H1 (cell line): ENCODE measurements around the gene PDIA6. TPM values are rescaled to one million over a fixed set of nuclear protein-coding genes. Genes with fewer than 3 reads are reported as not detected.

Experiments used
- EGR1 ChIP-seq: IDR thresholded peaks from 2 replicates; pipeline ENCODE4 v1.6.1; 2011; ENCODE audit warnings: low read depth, low read length, borderline replicate concordance
- EZH2 ChIP-seq: fragments of 200-600 bp; sonication (generic); IDR thresholded peaks from 2 replicates; pipeline ENCODE4 v1.7.1; 2012; ENCODE audit warnings: low read depth, mild to moderate bottlenecking, moderate library complexity, low read length, inconsistent platforms; ENCODE audit not compliant: severe bottlenecking
- HDAC2 ChIP-seq, 2 experiments: fragments of 300-600 bp in 1 of 2; sonication (generic) in 1 of 2; IDR thresholded peaks; 2 replicates each; pipeline ENCODE4 v1.6.1; 2011 to 2012; ENCODE audit warnings: low read depth in 2 of 2, low read length in 2 of 2, mild to moderate bottlenecking in 2 of 2, moderate library complexity in 2 of 2, borderline replicate concordance in 1 of 2, inconsistent platforms in 1 of 2
- RAD21 ChIP-seq, 2 experiments: IDR thresholded peaks in 1 of 2; conservative IDR thresholded peaks in 1 of 2; 2 replicates each; pipeline ENCODE4 v1.6.1; 2011; ENCODE audit warnings: low read depth in 2 of 2, low read length in 2 of 2, improper control_type of control experiment in 1 of 2, inconsistent platforms in 1 of 2, mild to moderate bottlenecking in 1 of 2, moderate library complexity in 1 of 2
- SIX5 ChIP-seq: IDR thresholded peaks from 2 replicates; pipeline ENCODE4 v1.6.1; 2011; ENCODE audit warnings: mild to moderate bottlenecking, low read depth, low read length
- SP1 ChIP-seq: IDR thresholded peaks from 2 replicates; pipeline ENCODE4 v1.6.1; 2011; ENCODE audit warnings: low read depth, low read length
- TAF7 ChIP-seq: optimal IDR thresholded peaks from 2 replicates; pipeline ENCODE3; 2011; ENCODE audit warnings: low read depth, mild to moderate bottlenecking, inconsistent platforms, low read length, moderate library complexity, borderline replicate concordance
- ZNF274 ChIP-seq: IDR thresholded peaks from 2 replicates; pipeline ENCODE4 v1.7.0; 2012; ENCODE audit warnings: low read length, borderline replicate concordance; ENCODE audit errors: extremely low read depth
- polyA plus RNA-seq, 7 experiments: library from polyadenylated mRNA; depleted of rRNA in 3 of 7; stranded (reverse) in 5 of 7; unstranded in 2 of 7; fragments of >200 nt in 5 of 7; fragments of 200-250 nt in 2 of 7; gene quantifications; 1 replicate in 5 of 7; 2 replicates in 1 of 7; 4 replicates in 1 of 7; pipeline versions ENCODE4 v1.2.1 to v1.2.3, GENCODE V29; 2011 to 2013; ENCODE audit warnings: missing spikeins in 2 of 7, mixed read lengths in 2 of 7
- total RNA-seq: library from RNA; stranded (reverse); fragmentation: NEBNext Ultra II Directional; extraction: Animal tissue kit (Norgen Biotek cat#: 25700); gene quantifications from 2 replicates; pipeline ENCODE4 v1.2.1, GENCODE V29; 2021
- TF ChIP-seq, protein P1 (sequence below): fragments of 300-600 bp; sonication (generic); IDR thresholded peaks from 2 replicates; pipeline ENCODE4 v1.7.1; 2012; ENCODE audit warnings: low read length, moderate library complexity, mild to moderate bottlenecking, inconsistent platforms; ENCODE audit not compliant: insufficient replicate concordance
- TF ChIP-seq, protein P2 (sequence below): IDR thresholded peaks from 2 replicates; pipeline ENCODE4 v1.6.1; 2011; ENCODE audit warnings: low read length, improper control_type of control experiment

Gene PDIA6
- total and polyA plus RNA-seq, 2 of the 8 experiments (the other 6 are each of a cell fraction or from before 2014, with no cell fraction given): 181 to 384 TPM

DNA sequence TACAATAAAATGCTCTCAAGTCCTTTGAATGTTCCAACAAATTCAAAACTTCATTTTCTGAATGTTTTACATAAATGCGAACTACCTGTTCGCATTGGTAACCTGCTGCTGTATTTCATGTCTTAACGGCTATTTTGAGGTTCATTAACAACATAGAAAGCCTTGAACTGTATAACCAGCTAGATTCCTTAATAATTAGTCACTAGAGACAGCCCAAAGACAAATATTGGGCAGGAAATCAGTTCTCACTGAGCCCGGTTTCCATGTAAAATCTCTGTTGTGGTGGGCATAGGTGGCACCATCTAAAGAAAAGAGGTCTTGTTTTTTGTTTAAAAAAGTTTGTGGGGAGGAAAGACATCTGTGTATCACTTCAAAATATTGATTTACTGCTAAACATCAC is 29.2 kb downstream of the PDIA6 start (continued):
- TF ChIP-seq, protein P1, sequence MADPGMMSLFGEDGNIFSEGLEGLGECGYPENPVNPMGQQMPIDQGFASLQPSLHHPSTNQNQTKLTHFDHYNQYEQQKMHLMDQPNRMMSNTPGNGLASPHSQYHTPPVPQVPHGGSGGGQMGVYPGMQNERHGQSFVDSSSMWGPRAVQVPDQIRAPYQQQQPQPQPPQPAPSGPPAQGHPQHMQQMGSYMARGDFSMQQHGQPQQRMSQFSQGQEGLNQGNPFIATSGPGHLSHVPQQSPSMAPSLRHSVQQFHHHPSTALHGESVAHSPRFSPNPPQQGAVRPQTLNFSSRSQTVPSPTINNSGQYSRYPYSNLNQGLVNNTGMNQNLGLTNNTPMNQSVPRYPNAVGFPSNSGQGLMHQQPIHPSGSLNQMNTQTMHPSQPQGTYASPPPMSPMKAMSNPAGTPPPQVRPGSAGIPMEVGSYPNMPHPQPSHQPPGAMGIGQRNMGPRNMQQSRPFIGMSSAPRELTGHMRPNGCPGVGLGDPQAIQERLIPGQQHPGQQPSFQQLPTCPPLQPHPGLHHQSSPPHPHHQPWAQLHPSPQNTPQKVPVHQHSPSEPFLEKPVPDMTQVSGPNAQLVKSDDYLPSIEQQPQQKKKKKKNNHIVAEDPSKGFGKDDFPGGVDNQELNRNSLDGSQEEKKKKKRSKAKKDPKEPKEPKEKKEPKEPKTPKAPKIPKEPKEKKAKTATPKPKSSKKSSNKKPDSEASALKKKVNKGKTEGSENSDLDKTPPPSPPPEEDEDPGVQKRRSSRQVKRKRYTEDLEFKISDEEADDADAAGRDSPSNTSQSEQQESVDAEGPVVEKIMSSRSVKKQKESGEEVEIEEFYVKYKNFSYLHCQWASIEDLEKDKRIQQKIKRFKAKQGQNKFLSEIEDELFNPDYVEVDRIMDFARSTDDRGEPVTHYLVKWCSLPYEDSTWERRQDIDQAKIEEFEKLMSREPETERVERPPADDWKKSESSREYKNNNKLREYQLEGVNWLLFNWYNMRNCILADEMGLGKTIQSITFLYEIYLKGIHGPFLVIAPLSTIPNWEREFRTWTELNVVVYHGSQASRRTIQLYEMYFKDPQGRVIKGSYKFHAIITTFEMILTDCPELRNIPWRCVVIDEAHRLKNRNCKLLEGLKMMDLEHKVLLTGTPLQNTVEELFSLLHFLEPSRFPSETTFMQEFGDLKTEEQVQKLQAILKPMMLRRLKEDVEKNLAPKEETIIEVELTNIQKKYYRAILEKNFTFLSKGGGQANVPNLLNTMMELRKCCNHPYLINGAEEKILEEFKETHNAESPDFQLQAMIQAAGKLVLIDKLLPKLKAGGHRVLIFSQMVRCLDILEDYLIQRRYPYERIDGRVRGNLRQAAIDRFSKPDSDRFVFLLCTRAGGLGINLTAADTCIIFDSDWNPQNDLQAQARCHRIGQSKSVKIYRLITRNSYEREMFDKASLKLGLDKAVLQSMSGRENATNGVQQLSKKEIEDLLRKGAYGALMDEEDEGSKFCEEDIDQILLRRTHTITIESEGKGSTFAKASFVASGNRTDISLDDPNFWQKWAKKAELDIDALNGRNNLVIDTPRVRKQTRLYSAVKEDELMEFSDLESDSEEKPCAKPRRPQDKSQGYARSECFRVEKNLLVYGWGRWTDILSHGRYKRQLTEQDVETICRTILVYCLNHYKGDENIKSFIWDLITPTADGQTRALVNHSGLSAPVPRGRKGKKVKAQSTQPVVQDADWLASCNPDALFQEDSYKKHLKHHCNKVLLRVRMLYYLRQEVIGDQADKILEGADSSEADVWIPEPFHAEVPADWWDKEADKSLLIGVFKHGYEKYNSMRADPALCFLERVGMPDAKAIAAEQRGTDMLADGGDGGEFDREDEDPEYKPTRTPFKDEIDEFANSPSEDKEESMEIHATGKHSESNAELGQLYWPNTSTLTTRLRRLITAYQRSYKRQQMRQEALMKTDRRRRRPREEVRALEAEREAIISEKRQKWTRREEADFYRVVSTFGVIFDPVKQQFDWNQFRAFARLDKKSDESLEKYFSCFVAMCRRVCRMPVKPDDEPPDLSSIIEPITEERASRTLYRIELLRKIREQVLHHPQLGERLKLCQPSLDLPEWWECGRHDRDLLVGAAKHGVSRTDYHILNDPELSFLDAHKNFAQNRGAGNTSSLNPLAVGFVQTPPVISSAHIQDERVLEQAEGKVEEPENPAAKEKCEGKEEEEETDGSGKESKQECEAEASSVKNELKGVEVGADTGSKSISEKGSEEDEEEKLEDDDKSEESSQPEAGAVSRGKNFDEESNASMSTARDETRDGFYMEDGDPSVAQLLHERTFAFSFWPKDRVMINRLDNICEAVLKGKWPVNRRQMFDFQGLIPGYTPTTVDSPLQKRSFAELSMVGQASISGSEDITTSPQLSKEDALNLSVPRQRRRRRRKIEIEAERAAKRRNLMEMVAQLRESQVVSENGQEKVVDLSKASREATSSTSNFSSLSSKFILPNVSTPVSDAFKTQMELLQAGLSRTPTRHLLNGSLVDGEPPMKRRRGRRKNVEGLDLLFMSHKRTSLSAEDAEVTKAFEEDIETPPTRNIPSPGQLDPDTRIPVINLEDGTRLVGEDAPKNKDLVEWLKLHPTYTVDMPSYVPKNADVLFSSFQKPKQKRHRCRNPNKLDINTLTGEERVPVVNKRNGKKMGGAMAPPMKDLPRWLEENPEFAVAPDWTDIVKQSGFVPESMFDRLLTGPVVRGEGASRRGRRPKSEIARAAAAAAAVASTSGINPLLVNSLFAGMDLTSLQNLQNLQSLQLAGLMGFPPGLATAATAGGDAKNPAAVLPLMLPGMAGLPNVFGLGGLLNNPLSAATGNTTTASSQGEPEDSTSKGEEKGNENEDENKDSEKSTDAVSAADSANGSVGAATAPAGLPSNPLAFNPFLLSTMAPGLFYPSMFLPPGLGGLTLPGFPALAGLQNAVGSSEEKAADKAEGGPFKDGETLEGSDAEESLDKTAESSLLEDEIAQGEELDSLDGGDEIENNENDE: no peak
- no peak for TF ChIP-seq ZNF274
- TF ChIP-seq EGR1: no peak
- no peak for TF ChIP-seq SP1
- TF ChIP-seq SIX5: no peak
- TF ChIP-seq, protein P2, sequence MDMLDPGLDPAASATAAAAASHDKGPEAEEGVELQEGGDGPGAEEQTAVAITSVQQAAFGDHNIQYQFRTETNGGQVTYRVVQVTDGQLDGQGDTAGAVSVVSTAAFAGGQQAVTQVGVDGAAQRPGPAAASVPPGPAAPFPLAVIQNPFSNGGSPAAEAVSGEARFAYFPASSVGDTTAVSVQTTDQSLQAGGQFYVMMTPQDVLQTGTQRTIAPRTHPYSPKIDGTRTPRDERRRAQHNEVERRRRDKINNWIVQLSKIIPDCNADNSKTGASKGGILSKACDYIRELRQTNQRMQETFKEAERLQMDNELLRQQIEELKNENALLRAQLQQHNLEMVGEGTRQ: no peak
- no peak for TF ChIP-seq EZH2
- TF ChIP-seq TAF7: no peak
- no peak for TF ChIP-seq RAD21 (IDR thresholded peaks at IDR 0.05 in 1 of 2, conservative IDR thresholded peaks at IDR 0.05 in 1 of 2; ENCODE audit: low read depth in 2 of 2, low read length in 2 of 2)
- no peak for TF ChIP-seq HDAC2 (IDR thresholded peaks at IDR 0.05; ENCODE audit: borderline replicate concordance in 1 of 2, low read depth in 2 of 2, low read length in 2 of 2)
